Measurements from ENCODE around the gene MGAT4C. TPM values are rescaled to one million over a fixed set of nuclear protein-coding genes. Genes with fewer than 3 reads are reported as not detected.

MGAT4C gene
- total and polyA plus RNA-seq, 2 of the 8 experiments (the other 6 are each of a cell fraction or from before 2014, with no cell fraction given) = 1.6 to 2.5 TPM

- H3K9ac ChIP-seq (replicated peaks in 1 of 4; ENCODE audit: extremely low read depth in 1 of 4, low read depth in 3 of 4, low read length in 3 of 4) = no peak overlapping the region
- no peak for TF ChIP-seq TEAD4 (IDR thresholded peaks at IDR 0.05; ENCODE audit: low read depth, low read length)
- TF ChIP-seq POU5F1 (IDR thresholded peaks at IDR 0.05; ENCODE audit: low read depth, low read length) = no peak
- TF ChIP-seq HDAC2 (IDR thresholded peaks at IDR 0.05; ENCODE audit: borderline replicate concordance in 1 of 2, low read depth in 2 of 2, low read length in 2 of 2) = no peak
- no peak for TF ChIP-seq TAF1 (IDR thresholded peaks at IDR 0.05; ENCODE audit: low read depth, low read length)
- no peak for TF ChIP-seq PHF8 (conservative IDR thresholded peaks at IDR 0.05; ENCODE audit: low read depth, low read length)
- no peak for TF ChIP-seq KDM5A (IDR thresholded peaks at IDR 0.05; ENCODE audit: low read length)
- no peak for TF ChIP-seq SAP30 (IDR thresholded peaks at IDR 0.05; ENCODE audit: insufficient read depth, insufficient replicate concordance, low read length)
Measured at GRCh38 chr12:86134561-86134960, 121.6 kb downstream of the MGAT4C start.

More at GRCh38 chr12:86134561-86134960, 121.6 kb downstream of the MGAT4C start:
- no peak overlapping the region for H2BK20ac ChIP-seq (ENCODE audit: low read length)
- no peak overlapping the region for H2BK15ac ChIP-seq (ENCODE audit: low read length)
- no peaks in the 10 kb centered on the region for H3K79me2 ChIP-seq (ENCODE audit: control insufficient read depth in 1 of 2, insufficient read depth in 2 of 2, low read length in 2 of 2)
- no peak overlapping the region for H2BK5ac ChIP-seq (ENCODE audit: low read depth, low read length)
- H2BK120ac ChIP-seq (replicated peaks; ENCODE audit: low read depth, low read length) = no peak overlapping the region
- no peak overlapping the region for H3K23ac ChIP-seq (ENCODE audit: insufficient read length)
- FAIRE-seq = no peak
- no peak for DNase-seq (ENCODE audit: low read depth in 1 of 2, low spot score in 2 of 2)
- ChIA-PET POLR2A (ENCODE audit: partially characterized antibody) (no interaction called here), CTCF (ENCODE audit: partially characterized antibody) (interaction anchor here (1.2 to 1.4 kb wide), 2 partner anchors 32 to 52 kb away, joined by 3 read pairs; no protein-coding TSS in a partner anchor)
- H3K23me2 ChIP-seq (ENCODE audit: low read depth, low read length) = no peaks in the 10 kb centered on the region
- no peak overlapping the region for H4K5ac ChIP-seq (ENCODE audit: insufficient read length, low read depth, low read length)
- H4K8ac ChIP-seq (ENCODE audit: extremely low read depth, insufficient read depth, low read length) = no peak overlapping the region
- H3K4me1 ChIP-seq (replicated peaks in 1 of 4; ENCODE audit: control insufficient read depth in 3 of 4, insufficient read depth in 4 of 4, low read length in 3 of 4) = no peaks in the 10 kb centered on the region
- no peak overlapping the region for H4K91ac ChIP-seq (replicated peaks; ENCODE audit: insufficient read length, low read length)
- no peaks in the 10 kb centered on the region for H3K27me3 ChIP-seq (replicated peaks in 1 of 4; ENCODE audit: control insufficient read depth in 3 of 4, extremely low read depth in 1 of 4, insufficient read depth in 3 of 4, low read length in 3 of 4)
- no peak overlapping the region for H2AFZ ChIP-seq (ENCODE audit: low read length)
- H3K4me2 ChIP-seq (ENCODE audit: insufficient read depth in 1 of 2, low read depth in 2 of 2, low read length in 2 of 2) = no peak overlapping the region
- WGBS, 2 experiments (ENCODE audit: extremely low coverage in 1 of 2, insufficient coverage in 1 of 2, insufficient read length in 1 of 2, insufficient replicate concordance in 2 of 2, low coverage in 1 of 2, low lambda C conversion rate in 2 of 2, missing lambda C conversion rate in 1 of 2) = 44% methylated on average over 3 of the region's 3 CpGs; no CpG with 5 or more reads in 1 of the 2 experiments
- no peak overlapping the region for H3K4ac ChIP-seq (replicated peaks; ENCODE audit: insufficient read length, low read depth, low read length)
- no peak overlapping the region for H3K27ac ChIP-seq (ENCODE audit: low read depth, low read length)
- H3K36me3 ChIP-seq (ENCODE audit: control insufficient read depth in 2 of 4, insufficient read depth in 4 of 4, low read length in 3 of 4) = no peaks in the 10 kb centered on the region
- H3K18ac ChIP-seq (ENCODE audit: extremely low read depth, low read length) = no peak overlapping the region
- H3K9me3 ChIP-seq (ENCODE audit: insufficient read depth in 2 of 2, low read depth in 1 of 2, low read length in 1 of 2) = no peaks in the 10 kb centered on the region
- no peak overlapping the region for H2BK12ac ChIP-seq (ENCODE audit: low read depth, low read length)
- no peak overlapping the region for H2AK5ac ChIP-seq (ENCODE audit: low read depth, low read length)
- no peak overlapping the region for H3K14ac ChIP-seq (ENCODE audit: insufficient read length)
- no peaks in the 10 kb centered on the region for H4K20me1 ChIP-seq (replicated peaks in 1 of 2; ENCODE audit: control insufficient read depth in 1 of 2, insufficient read depth in 2 of 2, low read length in 2 of 2)
- no peak overlapping the region for H3K56ac ChIP-seq (replicated peaks; ENCODE audit: insufficient read length, low read depth, low read length)
- H3K79me1 ChIP-seq (ENCODE audit: low read depth, low read length) = no peaks in the 10 kb centered on the region
- H3K4me3 ChIP-seq (ENCODE audit: extremely low read depth in 1 of 4, insufficient read depth in 2 of 4, low read depth in 3 of 4, low read length in 4 of 4) = no peak overlapping the region

Measured in H1 (cell line).